C4-2B (cell line): ENCODE results near the gene LY86.

Source experiments
- CTCF ChIP-seq: fragments of 450-650 bp; conservative IDR thresholded peaks from 2 replicates; pipeline ENCODE4 v1.5.1; 2017; ENCODE audit warnings: mild to moderate bottlenecking
- ZFX ChIP-seq: fragments of 450-650 bp; IDR thresholded peaks from 2 replicates; pipeline ENCODE4 v1.6.1; 2017

DNA sequence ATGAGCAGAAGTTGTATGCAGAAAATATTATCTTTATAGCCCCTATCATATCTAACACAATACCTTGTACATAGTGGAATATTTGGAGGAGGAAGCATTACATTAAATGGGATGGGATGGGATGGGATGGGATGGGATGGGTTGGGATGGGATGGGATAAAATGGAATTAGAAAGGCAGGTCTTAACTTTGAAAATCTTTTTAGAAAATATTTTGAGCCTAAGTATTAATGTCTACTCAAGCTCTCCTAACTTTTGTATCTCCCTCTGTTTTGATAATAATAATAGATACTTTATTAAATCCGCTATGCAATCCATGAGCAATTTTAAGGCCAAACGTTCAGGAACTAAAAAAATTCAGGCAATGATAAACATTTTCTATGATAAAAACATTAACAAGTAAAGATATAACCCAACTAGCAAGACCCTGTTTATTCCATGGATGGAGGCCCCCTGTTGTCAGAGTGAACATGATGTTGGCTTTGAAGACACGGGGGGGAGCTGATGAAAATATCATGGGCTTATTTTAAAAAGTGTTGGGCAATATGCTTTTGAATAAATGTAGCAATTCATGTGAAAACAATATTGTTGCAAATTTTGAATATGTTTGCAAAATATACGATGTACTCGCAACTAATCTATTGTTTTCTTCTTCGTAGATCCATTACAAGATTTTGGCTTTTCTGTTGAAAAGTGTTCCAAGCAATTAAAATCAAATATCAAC lies 35.9 kb downstream of the LY86 start:
- no peak for TF ChIP-seq ZFX
- no peak for TF ChIP-seq CTCF
